ENCODE results near the gene NDUFA6.
"Not testable (repeated sequence)": the region's sequence is repeated elsewhere in the genome, so short reads cannot be mapped to it uniquely, and the experiment has no call there.

Gene NDUFA6

DNA sequence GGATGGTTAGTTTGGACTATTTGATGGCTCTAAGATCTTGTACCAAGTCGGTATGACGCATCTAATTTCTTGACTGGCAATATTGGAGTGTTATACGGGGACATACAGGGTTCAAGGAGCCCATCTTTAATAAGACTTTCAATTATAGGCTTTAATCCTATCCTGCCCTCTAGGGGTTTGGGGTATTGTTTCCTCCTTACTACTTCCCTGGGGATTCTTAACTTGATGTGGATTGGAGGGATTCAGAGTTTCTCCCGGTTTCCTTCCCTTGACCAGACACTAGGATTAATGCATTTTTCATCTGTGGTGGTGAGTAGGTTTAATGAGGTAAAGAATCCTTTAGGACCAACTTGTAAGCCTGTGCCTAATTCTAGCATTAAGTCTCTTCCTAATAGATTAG, 21.2 kb upstream of the NDUFA6 start:
- DNase-seq, result no peak

DNA sequence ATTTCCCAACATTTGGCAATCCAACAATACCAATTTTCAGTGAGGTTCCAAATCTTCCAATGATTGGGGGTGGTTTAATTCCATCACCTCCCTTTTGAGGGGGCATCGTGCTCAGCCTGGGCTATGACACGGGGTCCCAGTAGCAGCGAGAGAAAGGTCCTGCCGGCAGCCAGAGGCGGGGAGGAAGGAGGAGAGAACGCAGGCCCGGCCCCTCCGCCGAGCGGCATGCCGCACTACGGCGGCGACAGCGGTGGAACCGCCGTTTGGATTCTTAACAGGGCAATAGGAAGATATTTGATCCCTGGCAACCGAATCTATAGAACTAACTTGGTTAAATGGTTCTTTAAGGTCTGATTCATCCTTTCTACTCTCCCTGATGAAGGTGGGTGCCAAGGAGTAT, 18.3 kb upstream of the NDUFA6 start:
- DNase-seq, result no peak

DNA sequence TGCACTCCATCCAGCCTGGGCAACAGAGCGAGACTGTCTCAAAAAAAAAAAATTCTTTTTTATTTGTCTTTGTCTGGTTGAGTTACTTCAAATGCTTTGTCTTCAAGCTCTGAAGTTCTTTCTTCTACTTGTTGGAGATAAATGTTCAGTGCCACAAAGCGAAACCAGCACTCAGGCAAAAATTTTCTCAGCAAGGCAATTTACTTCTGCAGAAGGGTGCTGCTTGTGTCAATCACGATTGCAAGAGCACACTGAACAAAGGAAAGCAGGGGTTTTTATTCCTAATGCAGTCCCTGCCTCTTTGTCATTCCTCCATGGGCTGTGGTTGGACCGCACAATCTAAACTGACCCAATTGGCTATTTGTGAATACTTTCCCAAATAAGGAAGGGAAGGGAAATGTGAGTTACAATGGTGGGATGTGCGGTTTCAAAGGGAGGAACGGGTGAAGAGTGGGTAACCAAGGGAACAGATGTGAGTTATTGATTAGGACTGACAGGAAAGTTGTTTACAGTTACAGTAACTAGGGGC, 13.8 kb upstream of the NDUFA6 start:
- not testable (repeated sequence) for DNase-seq

DNA sequence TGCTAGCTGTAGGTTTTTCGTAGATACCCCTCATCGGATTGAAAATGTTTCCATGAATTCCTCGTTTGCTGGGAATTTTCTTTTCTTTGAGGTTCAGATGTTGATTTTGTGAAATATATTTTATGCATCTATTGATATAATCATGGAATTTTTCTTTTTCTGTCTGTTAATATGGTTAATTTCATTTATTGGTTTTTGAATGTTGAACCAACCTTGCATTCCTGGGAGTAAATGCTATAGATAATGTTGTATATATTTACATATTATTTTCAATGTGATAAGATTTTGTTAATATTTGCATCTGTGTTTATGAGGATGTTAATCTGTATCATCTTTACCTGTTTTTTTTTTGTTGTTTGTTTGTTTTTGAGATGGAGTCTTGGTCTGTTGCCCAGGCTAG, 10.6 kb upstream of the NDUFA6 start:
- no peak for DNase-seq

DNA sequence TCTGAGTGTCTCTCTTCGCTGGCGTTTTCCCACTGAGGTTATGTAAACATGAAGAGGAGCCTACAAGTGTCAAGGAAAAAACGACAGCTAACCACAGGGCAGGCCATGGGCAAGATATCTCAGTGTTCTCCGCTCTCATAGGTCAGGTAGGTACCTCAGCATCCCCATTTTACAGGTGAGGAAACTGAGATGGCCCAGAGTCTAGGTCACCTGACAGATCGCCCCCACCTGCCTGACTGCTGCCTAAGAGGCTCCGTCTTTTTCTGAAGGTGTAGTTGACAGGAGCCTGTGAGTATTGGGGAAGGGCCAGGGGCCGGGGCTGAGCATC, 847 bp upstream of the NDUFA6 start:
- DNase-seq, result peak; percentile 16

DNA sequence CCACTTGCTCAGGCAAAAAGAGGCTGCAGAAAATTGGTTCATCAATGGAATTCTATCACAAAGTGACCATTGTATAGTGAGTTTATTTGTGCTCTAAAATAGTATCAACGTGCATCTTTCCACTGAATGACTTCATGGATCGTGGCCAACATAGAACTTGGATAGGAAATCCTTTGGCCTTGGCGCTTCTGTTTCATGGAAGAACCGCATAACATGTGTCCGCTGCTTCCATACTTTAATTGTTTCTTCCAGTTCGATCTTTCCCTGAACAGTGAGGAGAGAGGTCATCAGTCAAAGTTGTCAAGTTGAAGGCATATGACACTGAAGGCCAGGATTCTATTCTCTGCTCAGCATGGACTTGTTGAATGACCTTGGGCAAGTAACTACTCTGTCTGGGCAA, 4.5 kb downstream of the NDUFA6 start:
- no peak for DNase-seq

DNA sequence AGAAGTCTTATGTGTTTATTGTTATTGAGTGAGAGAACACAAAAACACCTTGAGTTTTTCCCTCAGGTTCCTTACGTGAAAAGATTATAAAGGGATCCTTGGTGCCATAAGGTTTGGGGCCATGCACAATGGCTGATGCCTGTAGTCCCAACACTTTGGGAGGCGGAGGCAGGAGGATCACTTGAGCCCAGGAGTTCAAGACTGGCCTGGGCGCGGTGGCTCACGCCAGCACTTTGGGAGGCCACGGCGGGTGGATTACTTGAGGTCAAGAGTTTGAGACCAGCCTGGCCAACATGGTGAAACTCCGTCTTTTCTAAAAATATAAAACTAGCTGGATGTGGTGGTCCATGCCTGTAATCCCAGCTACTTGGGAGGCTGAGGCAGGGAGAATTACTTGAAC, 5.7 kb downstream of the NDUFA6 start:
- no peak for DNase-seq

DNA sequence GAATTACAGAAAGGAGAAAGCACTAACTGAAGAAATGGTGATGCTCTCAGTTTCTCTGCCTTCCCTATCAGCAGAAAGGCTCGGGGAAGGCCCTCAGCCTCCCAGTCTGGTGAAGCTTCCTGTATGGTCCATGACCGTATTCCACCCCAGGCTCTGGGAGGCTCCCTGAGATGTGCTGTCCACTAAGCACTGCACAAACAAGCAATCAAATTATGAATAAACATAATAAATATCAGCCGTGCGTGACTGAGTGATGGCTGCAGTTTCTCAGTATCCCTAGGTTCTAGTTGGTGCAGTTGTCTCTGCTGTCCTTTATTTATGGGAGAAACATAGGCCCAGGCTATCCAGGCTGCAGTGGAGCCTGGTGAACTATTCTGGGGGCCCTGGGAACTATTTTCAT, 7.5 kb downstream of the NDUFA6 start:
- no peak for DNase-seq

DNA sequence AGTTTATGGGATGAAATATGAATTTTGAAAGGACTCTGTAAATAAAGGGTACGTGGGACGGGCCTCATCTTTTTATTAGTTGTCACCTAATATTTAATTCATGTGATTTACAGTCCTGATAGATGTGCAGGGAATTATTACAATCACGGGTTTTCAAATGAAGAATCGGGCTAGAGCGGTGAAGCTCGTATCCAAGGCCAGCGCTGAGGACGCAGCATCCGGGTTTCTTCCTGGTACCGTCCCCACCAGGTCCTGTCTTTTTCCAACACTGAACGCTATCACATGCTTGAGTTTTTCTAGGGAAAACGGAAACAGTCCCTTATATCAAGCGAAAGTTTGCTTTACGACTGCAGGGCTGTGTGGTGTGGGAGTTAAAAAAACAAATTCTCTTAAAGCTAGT, 10.3 kb downstream of the NDUFA6 start:
- no peak for DNase-seq

DNA sequence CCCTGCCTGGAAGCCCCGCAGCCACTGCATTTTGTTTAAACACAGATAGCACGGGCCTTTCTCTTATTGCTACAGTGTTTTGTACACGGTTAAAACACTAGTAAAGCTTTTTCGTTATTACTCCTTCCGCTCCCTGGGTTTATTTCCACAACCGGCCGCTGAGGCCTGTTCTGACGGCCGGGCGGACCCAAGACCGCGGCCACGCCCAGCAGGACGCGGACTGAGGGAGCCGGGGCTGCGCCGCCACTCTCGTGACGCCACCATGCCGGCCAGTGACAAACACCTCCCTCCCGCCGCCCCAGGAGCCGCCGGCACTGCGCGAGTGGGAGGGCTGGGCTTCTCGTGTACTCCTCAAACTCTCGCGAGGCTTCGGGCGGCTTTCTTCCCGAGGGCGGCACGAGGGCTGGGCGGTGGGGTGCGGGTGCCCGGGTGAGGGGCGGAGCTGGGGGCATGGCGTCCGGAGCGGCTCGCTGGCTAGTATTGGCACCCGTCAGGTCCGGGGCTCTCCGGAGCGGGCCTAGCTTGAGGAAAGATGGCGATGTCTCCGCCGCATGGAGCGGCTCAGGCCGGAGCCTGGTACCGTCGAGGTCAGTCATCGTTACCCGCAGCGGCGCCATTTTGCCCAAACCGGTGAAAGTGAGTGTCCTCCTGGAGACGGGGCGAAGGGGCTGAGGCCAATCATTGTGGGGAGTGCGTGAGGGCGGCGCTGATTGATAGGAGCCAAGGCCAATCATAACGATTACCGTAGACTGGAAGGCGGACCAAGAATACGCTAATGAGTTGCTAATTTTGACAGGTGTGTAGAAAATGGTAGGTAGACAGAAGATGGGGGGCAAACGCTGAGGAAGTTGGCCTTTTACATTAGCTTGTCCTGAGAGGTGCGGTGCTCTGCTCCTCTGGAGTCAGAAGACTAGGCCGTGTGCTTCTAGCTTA, 11.0 kb downstream of the NDUFA6 start, which contains the start of gene SMDT1:
Gene SMDT1, plus strand, starts transcription at position 382 of the 933 bp plus-strand sequence. Its CDS starts 69 bp downstream, at position 451.
- peak; percentile 98 for DNase-seq

DNA sequence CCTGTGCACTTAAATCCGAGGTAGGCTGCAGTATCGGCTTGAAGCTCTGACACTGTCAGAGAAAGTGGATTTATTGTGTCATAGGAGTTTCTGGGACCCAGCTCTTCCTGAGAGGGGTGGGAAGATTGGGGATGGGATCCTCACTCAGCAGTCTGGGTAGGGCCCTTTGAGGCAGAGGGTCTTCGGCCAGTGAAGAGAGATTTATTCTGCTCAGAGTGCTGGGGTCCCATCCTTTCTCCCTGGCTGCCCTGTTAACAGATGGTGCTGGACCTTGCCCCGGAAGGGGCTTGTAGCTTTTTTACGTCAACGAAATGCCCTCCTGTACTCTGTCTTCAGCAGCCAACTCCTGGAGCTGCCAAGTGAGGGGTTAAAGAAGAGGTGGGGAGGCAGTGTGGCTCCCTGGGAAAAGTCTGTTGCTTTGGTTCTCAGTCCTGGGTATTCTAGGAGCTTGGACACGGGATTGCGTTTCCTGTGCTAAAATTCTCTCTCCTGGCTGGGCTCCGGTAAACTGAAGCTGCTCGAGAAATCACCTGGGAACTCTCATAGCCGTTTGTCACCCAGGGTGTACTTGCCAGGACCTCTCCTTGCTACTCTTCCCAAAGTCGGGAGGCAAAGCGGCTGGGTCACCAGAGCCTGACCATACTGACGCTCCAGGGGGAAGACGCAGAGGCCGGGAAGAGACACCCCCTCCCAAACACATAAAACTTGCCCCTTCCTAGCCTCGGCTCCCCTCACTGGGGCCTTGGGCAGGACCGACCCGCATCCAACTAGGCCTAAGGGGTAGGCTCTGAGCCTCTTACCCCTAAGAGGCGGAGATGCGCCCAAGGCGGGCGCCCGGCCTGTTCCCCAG, 11.9 kb downstream of the NDUFA6 start:
- DNase-seq, result no peak

DNA sequence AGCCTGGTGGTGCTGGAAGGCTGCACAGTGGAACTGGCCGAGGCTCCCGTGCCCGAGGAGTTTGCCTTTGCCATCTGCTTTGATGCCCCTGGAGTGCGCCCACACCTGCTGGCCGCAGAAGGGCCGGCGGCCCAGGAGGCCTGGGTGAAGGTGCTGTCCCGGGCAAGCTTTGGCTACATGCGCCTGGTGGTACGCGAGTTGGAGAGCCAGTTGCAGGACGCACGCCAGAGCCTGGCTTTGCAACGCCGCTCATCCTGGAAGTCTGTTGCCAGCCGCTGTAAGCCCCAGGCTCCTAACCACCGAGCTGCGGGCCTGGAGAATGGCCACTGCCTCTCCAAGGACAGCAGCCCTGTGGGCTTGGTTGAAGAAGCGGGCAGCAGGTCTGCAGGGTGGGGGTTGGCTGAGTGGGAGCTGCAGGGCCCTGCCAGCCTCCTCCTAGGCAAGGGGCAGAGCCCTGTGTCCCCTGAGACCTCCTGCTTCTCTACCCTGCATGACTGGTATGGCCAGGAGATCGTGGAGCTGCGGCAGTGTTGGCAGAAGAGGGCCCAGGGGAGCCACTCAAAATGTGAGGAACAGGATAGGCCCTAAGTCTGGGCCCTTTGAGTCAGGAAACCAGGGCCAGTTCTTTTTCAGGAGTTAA, 13.0 kb downstream of the NDUFA6 start:
- DNase-seq, result no peak

DNA sequence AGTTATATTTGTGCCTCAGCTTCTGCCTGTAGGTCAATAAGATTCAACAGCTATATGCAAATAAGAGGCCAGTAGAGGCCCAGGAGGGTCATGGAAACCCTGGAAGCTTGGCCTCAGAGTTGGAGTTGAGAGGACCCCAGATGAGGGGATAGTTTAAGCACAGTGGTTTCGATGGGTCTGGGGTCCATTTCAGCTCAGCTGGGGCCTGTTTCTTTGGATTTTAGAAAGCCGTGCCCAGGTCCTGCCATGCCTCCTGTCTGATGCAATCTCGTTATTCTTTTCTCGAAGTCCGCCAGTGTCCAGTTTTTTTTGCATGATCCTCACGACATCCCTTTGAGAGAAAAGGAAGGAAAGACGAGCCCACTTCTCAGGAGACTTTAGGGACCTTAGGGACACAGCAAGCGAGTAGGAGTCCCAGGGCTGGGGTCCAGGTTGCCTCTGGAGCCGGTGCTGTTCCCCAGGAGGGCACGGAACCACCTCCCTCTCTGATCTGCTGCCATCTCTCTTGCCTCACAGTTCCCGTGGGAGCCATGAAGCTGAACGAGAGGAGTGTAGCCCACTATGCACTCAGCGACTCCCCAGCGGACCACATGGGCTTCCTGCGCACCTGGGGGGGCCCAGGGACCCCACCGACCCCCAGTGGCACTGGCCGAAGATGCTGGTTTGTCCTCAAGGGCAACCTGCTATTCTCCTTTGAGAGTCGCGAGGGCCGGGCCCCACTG, 13.6 kb downstream of the NDUFA6 start:
- no peak for DNase-seq

DNA sequence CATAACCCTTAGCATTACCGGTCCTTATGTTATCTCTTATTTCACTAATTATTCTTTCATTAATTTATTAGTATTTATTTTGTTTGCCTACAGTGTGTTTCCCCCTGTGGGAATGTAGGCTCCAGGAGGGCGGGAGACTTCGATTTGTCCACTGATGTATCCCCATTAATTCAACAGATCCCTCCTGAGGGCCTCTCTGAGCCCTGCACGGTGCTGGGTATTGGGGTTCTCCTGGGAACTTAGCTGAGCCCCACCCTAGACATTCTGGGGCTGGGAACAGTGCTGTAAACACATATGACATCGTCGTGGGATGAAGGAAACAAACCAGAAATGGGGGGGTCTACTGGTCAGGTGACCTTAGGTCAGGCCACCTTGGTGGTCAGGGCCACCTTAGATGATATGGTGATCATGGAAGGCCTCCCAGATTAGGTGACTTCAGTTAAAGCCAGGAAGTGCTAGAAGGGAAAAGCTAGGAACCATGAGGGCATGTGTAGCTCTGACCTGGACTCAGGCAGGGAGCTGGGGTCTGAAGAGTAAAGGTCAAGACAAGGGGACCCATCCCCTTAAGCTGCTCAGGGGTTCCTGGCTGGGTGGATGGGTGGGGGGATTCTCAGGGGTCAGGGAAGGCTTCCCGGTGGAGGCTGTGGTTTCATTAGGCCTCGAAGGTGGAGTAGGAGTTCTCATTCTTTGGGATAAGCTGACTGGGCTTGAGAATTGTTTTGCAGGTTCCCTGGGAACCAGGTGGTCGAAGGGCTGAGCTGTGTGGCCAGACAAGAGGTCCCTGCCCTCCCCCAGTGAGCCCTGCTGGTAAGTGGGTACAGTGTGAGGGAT, 15.5 kb downstream of the NDUFA6 start:
- no peak for DNase-seq

DNA sequence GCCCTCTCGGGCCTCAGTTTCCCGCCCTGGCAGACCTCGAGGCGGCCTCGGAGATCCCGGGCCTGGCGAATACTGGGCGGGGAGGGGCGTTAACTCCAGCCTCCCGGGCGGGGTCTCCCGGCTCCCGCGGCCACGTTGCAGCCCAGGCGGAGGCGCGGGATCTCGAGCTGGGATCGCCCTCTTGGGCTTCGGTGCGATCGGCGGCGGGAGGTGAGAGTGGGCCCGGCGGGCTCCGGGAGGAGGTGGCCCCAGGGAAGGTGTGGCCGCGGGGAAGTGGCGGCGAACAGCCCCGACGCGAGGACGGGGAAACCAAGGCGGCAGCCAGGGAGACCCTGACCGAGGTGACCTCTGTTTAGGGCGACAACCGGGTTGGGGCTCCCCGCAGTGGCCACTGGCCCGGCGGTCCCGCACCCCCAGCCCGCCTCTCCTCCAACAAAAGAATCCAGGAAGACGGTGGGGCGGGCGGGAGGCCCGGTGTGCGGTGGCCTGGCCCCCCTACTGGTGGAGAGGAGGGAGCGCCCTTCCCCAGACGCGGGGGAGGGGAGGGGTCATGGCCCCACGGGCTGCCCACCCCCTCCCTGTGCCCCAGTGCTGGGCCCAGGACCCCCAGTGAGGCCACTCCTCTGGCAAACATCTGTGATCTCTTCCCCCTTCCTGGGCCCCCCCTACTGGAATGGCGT, 16.3 kb downstream of the NDUFA6 start, which contains the start of gene PHETA2:
Gene PHETA2, plus strand, starts transcription at position 117 of the 680 bp plus-strand sequence. CDS start 3,046 bp downstream, outside the sequence.
- peak; percentile 68 for DNase-seq

DNA sequence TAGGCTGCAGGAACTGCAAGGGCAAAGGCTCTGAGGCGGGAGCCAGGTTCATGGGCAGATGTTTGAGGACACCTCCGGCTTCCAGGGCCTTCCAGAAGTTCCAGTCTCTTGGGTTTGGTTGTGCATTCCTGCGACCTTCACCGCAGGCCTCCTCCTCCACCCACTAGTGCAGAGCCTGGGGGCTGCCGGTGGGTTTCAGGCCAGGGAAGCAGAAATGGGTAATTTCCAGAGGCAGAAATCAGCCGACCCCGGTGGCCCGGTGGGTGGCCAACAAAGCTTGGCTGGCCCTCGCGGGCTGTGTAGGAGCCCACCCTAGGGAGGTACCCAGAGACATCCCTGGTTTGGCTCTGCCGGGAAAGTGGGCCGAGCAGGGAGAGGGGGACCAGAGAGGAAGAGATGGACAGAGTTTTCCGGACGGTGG, 16.9 kb downstream of the NDUFA6 start:
- no peak for DNase-seq

DNA sequence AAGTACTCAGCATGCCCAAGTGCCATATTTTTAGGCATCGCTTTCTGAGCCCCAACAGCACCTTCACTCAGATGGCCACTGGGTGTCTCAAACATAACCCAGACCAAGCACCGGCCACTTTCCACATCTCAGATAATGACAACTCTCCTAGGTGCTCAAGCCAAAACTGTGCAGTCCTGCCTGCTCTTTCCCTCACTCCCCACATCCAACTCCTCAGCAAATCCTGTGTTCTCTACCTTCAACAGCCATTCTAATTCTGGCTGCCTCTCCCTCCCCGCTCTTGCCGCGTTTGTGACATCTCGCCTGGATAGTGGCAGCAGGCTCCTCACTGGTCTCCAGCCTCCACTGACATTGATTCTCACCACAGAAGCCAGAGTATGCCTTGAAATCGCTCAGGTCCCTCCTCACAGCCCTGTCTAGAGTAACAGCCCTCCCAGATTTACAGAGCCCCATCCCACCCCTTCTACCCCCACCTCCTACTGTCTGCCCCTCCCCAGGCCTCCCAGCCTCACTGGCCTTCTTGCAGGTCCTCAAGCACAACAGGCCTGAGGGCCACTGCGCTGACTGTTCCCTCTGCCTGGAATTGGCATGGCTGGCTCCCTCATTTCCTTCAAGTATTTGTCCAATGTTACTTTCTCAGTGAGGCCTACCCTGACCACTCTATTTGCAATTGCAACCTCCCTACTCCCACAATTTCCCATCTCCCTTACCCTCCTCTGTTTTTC, 17.8 kb downstream of the NDUFA6 start:
- no peak for DNase-seq

DNA sequence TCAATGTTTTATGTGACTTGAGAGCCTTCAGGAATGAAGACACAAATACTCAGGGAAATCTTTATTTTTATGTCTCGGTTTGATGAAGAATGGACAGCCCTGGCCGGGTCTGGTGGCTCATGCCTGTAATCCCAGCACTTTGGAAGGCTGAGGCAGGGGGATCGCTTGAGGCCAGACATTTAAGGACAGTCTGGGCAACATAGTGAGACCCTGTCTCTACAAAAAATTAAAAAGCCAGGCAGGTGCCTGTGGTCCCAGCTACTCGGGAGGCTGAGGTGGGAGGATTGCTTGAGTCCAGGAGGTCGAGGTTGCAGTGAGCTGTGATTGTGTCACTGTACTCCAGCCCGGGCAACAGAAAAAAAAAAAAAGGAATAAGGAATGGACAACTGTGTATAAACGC, 19.1 kb downstream of the NDUFA6 start:
- DNase-seq, result not testable (repeated sequence)

DNA sequence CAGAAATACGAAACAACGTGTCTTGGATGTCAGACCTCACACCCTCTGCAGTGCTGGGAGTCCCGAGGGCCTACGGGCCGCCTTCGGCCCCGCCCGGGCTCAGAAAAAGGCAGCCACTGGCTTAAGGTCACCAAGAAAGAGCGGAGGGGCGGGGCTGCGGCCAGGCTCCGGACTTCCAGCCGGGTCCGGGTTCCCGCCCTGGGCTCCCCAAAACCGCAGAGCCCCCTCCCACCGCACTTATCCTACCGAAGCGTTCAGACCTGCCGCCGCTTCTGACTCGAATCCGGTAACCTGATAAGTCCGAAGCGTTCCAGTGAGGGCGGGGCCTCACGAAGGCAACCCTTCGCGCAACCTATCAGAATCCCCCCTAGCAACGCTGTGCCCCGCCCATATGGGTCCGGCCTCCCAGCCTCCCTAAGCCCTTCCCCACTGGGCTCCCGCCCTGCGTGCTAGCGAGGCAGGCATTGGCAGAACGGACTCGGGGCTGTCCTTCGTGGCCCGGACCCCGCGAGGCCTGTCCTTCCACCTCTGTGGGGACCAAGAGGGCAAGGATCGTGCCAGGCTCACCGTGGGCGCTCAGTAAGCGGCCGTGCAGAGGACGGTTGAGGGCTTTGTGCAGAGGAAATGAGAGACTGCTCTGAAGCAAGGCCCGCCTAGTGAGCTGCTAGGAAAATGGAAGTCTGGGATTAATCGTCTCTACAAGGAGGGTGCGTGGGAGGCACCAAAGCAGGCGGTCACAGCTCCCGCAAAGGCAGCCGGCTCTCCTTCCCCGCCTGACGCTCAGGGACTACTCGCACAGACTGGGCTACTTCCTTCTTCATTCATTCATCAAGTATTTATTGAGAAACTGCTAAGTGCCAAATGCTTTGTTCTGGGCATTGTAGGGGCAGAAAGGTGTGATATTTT, 19.8 kb downstream of the NDUFA6 start, which contains the start of gene NAGA:
Gene NAGA, minus strand, starts transcription at position 296 of the 906 bp plus-strand sequence. CDS start 515 bp downstream, outside the sequence.
- DNase-seq, result peak; percentile 92
